ENCODE measurements around the gene MTFR1L. TPM values are rescaled to one million over a fixed set of nuclear protein-coding genes. Genes with fewer than 3 reads are reported as not detected.

The MTFR1L gene
- total RNA-seq, 2 donors from 2014 or later = 39.6 to 58.8 TPM

DNA sequence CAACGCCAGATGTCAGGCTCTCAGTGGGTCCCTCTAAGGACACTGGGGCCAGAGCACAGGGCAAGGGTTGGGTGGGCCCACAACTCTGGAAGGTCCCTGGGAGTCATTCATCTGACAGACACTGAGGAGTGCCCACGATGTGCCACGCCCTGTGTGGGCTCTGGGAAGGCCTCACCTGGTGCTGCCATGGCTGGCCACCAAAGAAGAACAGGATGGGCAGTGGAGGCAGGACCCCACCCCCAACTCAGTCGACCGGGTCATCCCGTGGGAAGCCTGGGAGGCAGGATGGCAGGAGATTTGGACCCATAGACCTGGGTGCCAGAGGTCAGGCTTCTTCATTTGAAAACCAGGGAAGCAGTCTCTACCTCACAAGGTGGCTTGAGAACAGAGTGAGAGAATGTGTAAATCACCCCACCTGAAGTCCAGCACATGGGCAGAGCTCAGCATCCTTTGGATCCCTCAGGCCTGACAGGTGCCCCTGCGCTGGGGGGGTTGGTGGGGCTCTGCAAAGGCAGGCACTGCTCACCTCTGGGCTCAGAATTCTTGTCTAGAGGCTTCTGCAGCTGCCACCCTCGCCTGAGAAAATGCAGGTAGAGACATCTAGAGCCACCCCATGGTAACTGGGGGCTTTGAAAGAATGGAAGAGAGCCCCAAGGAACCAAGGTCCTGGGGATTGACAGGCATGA lies 20.9 kb upstream of the MTFR1L start:
- Mint-ChIP-seq H3K27me3 (no peaks in the 10 kb centered on the region), H3K27ac (peak overlapping the region; percentile 36), H3K9me3 (no peaks in the 10 kb centered on the region), H3K36me3 (ENCODE audit: low read depth) (no peaks in the 10 kb centered on the region), H3K4me1 (peaks cover 21% of the 10 kb centered on the region), H3K4me3 (peak overlapping the region; percentile 61)
- no peak for ATAC-seq (replicated peaks)

DNA sequence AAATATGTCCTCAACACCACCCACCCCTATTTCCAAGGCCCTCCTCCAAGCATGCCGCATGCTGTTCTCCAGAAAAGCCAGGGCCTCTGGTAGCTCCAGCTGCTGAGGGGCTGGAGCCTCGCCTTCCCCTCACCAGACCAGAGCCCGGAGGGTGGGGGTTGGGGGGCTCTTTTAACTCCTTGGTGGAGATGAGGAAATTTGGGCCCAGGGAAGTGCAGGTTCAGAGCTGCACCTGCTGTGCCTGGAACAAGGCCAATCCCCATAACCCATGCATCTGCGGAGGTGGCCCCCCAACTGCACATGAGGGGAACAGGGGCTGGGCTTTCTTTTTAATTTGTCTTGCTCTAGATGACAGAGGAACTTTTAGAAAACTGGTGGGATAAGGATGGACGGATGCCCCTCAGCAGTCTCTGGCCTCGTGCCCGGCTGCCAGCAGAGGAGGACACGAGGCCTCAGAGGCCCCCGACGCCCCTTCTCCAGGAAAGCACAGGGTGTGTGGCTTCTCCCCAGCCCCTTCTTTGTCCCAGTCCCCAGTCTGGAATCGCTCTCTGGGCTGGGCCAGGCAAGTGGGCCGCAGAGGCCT lies 20.3 kb upstream of the MTFR1L start:
- Mint-ChIP-seq H3K27ac (peak overlapping the region; percentile 36), H3K9me3 (no peaks in the 10 kb centered on the region), H3K36me3 (ENCODE audit: low read depth) (no peaks in the 10 kb centered on the region), H3K27me3 (no peaks in the 10 kb centered on the region), H3K4me1 (peaks cover 26% of the 10 kb centered on the region), H3K4me3 (peak overlapping the region; percentile 61)
- no peak for ATAC-seq (replicated peaks)

DNA sequence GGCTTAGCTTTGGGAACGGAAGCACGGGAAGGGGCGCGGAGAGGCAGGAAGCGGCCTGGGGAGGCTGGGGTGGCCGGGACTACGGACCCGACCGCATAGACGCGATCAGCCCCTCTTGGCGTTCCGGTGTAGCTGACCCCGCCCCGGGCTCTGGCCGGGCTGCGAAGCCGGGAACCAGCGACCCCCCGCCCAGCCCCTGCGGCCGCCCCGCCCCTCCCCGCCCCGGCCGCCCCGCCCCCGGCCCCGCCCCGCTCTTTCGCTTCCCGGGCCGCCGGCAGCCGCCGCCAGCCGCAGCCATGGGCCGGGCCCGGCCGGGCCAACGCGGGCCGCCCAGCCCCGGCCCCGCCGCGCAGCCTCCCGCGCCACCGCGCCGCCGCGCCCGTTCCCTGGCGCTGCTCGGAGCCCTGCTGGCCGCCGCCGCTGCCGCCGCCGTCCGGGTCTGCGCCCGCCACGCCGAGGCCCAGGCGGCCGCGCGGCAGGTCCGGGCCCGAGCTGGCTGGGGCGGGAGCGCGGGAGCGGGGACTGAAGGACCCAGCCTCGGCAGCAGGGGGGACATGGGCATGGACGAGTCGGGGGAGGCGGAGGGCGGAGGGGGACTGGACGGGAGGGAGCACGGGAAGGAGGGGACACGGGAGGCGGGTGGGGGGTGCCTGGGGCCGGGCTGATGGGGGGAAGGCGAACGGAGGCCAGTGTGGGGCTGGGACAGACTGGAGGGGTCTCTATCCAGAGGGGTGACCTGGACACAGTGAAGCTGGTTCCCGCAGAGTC lies 19.6 kb upstream of the MTFR1L start, which contains the start of gene SELENON:
TSS of gene SELENON (plus strand) at position 259 of the 768 bp plus-strand sequence. CDS start at position 297, 38 bp downstream.
- no peaks in the 10 kb centered on the region for H3K27me3 Mint-ChIP-seq
- no peaks in the 10 kb centered on the region for H3K36me3 Mint-ChIP-seq (ENCODE audit: low read depth)
- peak within 1 kb of the TSS; percentile 76 for H3K27ac Mint-ChIP-seq
- no peaks in the 10 kb centered on the region for H3K9me3 Mint-ChIP-seq
- peak; percentile 35 for ATAC-seq (replicated peaks)
- peak within 1 kb of the TSS; percentile 75 for H3K4me3 Mint-ChIP-seq
- peaks cover 26% of the 10 kb centered on the region for H3K4me1 Mint-ChIP-seq

DNA sequence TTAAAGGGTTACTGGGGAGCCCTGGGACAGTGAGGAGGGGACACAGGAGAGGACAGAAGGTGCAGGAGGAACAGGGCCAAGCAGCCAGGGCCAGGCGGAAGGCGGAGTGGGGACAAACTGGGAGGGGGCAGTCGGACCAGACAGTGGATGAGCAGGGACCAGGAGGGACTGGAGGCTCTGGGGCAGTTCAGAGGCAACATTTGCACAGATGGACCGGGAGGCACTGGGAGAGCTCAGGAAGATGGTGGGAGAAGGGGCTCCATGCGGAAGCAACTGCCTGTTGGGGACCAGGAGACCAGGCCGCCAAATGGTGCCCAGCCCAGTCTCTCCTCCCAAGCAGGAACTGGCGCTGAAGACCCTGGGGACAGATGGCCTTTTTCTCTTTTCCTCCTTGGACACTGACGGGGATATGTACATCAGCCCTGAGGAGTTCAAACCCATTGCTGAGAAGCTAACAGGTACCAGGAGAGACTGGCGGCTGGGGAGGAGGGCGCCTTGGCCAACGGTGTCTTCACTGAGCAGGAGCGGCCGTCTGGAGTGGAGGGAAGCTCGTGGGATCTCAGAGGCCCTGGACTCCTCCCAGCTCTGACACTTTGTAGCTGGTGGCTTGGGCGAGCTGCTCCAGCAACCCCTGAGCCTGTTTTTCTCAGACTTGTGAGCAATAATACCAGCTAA lies 18.9 kb upstream of the MTFR1L start:
- peak overlapping the region; percentile 76 for H3K27ac Mint-ChIP-seq
- H3K27me3 Mint-ChIP-seq = no peaks in the 10 kb centered on the region
- ATAC-seq (replicated peaks) = no peak
- no peaks in the 10 kb centered on the region for H3K9me3 Mint-ChIP-seq
- peaks cover 26% of the 10 kb centered on the region for H3K4me1 Mint-ChIP-seq
- H3K4me3 Mint-ChIP-seq = peak overlapping the region; percentile 75
- H3K36me3 Mint-ChIP-seq (ENCODE audit: low read depth) = no peaks in the 10 kb centered on the region

DNA sequence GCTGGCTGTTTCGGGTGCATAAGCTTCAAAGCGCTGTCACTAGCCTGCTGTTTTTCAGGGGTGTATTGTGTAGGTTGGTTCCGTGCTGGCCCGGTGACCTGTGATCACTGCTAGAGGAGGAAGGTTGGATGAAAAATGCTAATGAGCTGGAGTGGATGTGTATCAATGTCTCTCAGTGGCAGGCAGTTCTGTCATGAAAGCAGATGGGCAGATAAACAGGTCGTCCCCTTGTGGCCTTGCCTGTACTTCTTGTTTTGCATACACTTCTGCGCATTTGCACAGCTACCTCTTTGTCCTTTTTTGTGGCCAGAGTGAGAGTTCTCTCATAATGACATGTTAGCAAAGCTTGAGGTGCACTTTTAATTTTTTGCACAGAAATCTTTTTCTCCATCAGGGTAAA lies 16.8 kb upstream of the MTFR1L start:
- H3K27ac Mint-ChIP-seq = no peak overlapping the region
- peak overlapping the region; percentile 7 for H3K4me3 Mint-ChIP-seq
- ATAC-seq (replicated peaks) = peak; percentile 52
- H3K36me3 Mint-ChIP-seq (ENCODE audit: low read depth) = no peaks in the 10 kb centered on the region
- H3K27me3 Mint-ChIP-seq = no peaks in the 10 kb centered on the region
- H3K4me1 Mint-ChIP-seq = peaks cover 15% of the 10 kb centered on the region
- no peaks in the 10 kb centered on the region for H3K9me3 Mint-ChIP-seq

DNA sequence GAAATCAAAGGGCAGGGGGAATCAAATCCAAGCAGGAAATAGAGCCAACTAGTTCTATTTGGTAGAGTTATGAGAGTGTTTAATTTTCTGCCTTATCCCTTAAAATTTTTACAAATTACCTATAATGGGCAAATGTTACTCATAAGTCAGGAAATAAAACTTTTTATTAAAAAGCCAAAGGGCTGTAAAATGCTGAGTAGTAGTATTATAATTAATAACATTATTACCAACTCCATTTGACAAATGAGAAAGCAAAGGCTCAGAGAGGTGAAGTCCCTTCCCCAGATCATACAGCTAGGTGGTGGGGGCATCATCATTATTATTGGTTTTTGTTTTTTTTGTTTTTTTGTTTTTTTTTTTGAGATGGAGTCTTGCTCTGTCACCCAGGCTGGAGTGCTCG lies 16.4 kb upstream of the MTFR1L start:
- Mint-ChIP-seq H3K4me3 (peak overlapping the region; percentile 7), H3K27me3 (no peaks in the 10 kb centered on the region), H3K9me3 (no peaks in the 10 kb centered on the region), H3K27ac (no peak overlapping the region), H3K4me1 (peaks cover 15% of the 10 kb centered on the region), H3K36me3 (ENCODE audit: low read depth) (no peaks in the 10 kb centered on the region)
- no peak for ATAC-seq (replicated peaks)

DNA sequence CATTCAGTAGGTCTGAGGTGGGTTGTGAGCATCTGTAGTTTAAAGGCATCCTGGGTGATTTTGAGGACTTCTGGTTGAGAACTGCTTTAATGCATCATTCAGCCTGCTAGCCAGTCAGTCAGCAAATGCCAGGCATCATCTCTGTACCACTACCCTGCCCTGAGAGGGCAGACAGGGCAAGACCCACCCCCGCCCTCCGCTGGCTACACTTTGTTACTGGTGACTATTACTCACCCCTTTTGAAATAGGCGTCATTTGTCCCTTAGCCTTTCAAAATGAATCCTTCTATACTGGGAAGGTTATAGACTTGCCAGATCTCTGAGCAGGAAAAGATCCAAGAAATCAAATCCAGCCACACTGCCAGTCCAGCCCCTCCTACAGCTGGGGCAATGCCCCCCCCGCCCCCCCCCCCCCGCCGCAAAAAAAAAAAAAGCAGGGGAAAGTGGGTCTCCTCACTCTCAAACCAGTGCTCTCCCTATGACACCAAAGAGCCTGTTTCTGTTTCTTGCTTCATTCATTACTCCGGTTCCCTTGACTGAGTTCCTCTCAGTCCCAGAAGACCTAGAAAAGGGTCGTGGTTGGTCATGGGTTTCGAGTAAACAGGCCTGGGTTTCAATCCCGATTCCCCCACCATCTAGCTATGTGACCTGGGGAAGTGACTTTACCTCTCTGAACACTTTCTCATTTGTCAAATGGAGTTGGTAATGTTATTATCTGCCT lies 15.3 kb upstream of the MTFR1L start:
- Mint-ChIP-seq H3K9me3 (no peaks in the 10 kb centered on the region), H3K27ac (no peak overlapping the region), H3K4me3 (peak overlapping the region; percentile 21), H3K36me3 (ENCODE audit: low read depth) (peaks cover under 1% of the 10 kb centered on the region), H3K27me3 (no peaks in the 10 kb centered on the region), H3K4me1 (peaks cover 15% of the 10 kb centered on the region)
- peak; percentile 68 for ATAC-seq (replicated peaks)

DNA sequence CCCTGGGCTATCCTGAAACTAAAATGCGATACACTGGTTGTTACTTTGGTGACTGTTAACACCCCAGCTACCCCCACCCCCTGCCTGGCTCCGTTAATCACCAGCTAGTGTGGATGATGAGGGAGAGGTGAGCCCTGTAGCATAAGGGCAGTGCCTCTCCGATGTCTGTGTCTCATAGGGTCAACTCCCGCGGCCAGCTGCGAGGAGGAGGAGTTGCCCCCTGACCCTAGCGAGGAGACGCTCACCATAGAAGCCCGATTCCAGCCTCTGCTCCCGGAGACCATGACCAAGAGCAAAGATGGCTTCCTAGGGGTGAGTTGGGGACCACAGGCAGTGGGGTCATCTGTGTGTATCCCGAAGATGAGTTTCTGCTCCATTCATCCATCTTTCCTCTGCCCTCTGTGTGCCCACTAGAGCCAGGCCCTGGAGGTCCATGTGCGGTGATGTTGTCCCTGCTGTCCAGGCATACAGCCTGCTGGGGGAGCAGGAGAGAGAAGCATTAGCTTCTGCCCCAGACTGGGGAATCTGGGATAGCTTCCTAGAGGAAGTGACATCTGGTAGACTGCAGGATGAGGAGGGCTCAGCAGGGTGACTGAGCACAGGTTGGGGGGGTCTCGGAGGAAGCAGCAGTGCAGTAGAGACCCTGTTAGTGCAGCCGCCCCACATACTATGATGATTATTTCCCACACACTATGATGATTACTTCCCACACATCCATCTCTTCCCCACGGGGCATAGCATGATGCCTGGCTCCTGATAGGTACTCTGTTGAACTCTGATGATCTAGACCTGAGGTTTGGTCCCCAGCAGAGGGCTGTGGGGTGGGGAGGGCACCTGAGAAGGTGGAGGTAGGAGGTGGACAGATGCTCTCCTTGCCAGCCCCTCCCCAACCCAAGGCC lies 14.5 kb upstream of the MTFR1L start:
- no peak for ATAC-seq (replicated peaks)
- Mint-ChIP-seq H3K9me3 (no peaks in the 10 kb centered on the region), H3K27me3 (no peaks in the 10 kb centered on the region), H3K4me1 (peaks cover 15% of the 10 kb centered on the region), H3K27ac (no peak overlapping the region), H3K4me3 (peak overlapping the region; percentile 1), H3K36me3 (ENCODE audit: low read depth) (peaks cover 6% of the 10 kb centered on the region)

DNA sequence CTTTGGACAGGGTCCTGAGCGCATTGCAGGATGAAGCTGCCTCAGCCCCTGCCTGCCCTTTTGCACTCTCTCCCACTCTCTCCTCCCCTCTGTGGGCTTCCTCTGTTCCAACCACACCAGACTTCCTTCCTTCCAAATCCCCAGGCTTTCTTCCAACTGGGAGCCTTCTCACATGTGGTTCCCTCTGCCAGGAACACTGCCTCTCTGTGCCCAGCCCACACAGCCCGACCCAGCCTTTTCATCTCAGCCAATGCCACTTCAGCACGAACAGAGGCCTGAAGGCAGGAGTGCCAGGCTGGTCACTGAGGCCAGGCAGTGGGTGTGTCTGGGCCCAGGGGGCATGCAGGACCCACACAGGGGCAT lies 13.9 kb upstream of the MTFR1L start:
- ATAC-seq (replicated peaks) = no peak
- H3K4me1 Mint-ChIP-seq = peaks cover 15% of the 10 kb centered on the region
- peaks cover 6% of the 10 kb centered on the region for H3K36me3 Mint-ChIP-seq (ENCODE audit: low read depth)
- H3K9me3 Mint-ChIP-seq = no peaks in the 10 kb centered on the region
- H3K27ac Mint-ChIP-seq = peak overlapping the region; percentile 16
- no peak overlapping the region for H3K4me3 Mint-ChIP-seq
- H3K27me3 Mint-ChIP-seq = no peaks in the 10 kb centered on the region

DNA sequence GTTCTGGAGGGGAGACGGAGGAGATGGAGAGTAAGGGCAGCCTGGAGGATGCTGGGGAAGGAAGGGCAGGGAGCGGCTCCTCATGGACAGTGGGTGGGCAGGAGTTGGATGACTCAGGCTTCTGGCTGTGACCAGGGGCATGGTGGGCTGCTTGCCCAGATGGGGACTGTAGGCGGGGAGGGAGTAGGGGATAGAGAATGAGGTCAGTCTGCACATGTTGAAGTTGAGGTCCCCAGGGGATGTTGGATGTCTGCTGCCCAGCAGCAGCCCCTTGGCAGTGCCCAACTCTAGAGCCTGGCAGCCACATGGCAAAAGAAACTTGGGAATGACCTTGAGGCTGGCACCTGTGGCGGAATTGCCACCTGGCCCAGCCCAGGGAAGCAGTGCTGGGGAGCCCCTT lies 13.3 kb upstream of the MTFR1L start:
- Mint-ChIP-seq H3K36me3 (ENCODE audit: low read depth) (peaks cover 6% of the 10 kb centered on the region), H3K4me1 (peaks cover 15% of the 10 kb centered on the region), H3K27me3 (no peaks in the 10 kb centered on the region), H3K4me3 (no peak overlapping the region), H3K27ac (peak overlapping the region; percentile 16), H3K9me3 (no peaks in the 10 kb centered on the region)
- no peak for ATAC-seq (replicated peaks)

DNA sequence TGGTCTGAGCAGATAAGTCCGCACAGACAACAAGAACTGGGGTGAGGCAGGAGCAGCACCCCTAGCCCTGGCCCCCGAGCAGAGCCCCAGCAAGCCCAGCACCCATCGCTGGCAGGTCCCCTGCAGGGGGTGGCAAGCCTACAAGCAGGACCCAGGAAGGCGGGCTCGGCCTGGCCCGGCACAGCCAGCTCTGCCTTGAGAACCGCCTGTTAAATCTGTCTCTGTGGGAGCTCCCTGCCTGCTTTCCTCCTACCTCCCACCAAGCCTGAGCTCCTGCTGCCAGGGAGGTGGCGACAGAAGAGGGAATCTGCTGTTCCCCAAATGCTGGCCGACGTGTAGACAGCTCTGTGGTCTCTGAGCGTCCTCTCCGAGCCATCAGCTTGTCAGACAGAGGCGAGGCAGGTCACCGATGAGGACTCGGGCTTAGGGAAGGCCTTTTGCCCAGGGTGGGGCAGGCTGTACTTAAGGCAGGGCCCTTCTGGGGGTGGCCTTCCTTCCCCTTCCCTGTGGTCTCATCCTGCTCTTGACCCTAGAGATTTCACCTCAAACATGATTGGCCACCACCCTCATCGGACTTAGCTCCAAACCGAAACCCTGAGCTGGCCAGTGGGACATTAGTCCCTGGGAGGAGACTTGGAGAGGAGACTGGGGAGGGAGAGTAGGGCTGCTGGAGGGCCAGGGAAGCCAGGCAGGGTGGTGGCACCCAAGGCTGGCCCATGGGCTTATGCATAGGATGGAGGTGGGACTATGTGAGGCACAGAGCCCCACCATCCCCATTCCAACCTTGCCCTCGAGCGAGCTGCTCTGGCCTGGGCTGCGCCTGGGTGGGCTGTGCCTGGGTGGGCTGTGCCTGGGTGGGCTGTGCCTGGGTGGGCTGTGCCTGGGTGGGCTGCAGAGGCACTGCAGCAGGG lies 12.0 kb upstream of the MTFR1L start:
- ATAC-seq (replicated peaks) = no peak
- Mint-ChIP-seq H3K9me3 (no peaks in the 10 kb centered on the region), H3K4me1 (peaks cover 8% of the 10 kb centered on the region), H3K27me3 (no peaks in the 10 kb centered on the region), H3K4me3 (no peak overlapping the region), H3K36me3 (ENCODE audit: low read depth) (peaks cover 6% of the 10 kb centered on the region), H3K27ac (no peak overlapping the region)

DNA sequence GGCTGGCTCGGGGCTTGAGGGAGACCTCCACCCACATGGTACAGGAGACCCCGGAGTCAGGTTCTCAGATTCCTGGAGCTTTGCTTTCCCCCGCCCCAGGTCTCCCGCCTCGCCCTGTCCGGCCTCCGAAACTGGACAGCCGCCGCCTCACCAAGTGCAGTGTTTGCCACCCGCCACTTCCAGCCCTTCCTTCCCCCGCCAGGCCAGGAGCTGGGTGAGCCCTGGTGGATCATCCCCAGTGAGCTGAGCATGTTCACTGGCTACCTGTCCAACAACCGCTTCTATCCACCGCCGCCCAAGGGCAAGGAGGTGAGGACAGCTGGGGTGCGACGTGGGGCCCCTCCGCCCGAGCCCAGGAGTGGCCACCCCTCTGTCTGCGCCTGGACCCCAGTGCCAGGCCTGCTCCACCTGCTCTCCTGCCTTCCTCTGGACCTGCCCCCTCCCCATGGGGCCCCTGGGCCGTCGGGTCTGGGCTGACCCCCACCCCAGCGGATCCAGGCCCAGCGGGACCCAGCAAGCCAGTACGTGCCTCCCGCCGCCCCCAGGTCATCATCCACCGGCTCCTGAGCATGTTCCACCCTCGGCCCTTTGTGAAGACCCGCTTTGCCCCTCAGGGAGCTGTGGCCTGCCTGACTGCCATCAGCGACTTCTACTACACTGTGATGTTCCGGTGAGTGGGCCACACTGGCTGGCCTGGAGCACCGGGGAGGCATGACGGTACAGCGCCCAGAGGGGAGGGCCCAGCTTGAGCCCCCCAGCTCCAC lies 11.1 kb upstream of the MTFR1L start:
- Mint-ChIP-seq H3K9me3 (no peaks in the 10 kb centered on the region), H3K27ac (no peak overlapping the region), H3K27me3 (no peaks in the 10 kb centered on the region), H3K4me1 (peaks cover 4% of the 10 kb centered on the region), H3K4me3 (no peak overlapping the region), H3K36me3 (ENCODE audit: low read depth) (peaks cover 6% of the 10 kb centered on the region)
- ATAC-seq (replicated peaks) = no peak

Data from activated T-helper 17 cell treated with anti-CD3 and anti-CD28 coated beads, Interleukin-2, amount 50 U/mL, for 72 hours (primary cell).